ENCODE measurements around the gene APBA2.

APBA2 gene

GRCh38 chr15:28868744-28869345, 16.9 kb upstream of the APBA2 start:
- TF ChIP-seq, protein P1, sequence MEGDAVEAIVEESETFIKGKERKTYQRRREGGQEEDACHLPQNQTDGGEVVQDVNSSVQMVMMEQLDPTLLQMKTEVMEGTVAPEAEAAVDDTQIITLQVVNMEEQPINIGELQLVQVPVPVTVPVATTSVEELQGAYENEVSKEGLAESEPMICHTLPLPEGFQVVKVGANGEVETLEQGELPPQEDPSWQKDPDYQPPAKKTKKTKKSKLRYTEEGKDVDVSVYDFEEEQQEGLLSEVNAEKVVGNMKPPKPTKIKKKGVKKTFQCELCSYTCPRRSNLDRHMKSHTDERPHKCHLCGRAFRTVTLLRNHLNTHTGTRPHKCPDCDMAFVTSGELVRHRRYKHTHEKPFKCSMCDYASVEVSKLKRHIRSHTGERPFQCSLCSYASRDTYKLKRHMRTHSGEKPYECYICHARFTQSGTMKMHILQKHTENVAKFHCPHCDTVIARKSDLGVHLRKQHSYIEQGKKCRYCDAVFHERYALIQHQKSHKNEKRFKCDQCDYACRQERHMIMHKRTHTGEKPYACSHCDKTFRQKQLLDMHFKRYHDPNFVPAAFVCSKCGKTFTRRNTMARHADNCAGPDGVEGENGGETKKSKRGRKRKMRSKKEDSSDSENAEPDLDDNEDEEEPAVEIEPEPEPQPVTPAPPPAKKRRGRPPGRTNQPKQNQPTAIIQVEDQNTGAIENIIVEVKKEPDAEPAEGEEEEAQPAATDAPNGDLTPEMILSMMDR (IDR thresholded peaks at IDR 0.05; ENCODE audit: control insufficient read depth, extremely low read depth, insufficient read depth), result no peak
- no peak overlapping the region for H3K4me3 ChIP-seq (ENCODE audit: low read depth, low read length)
- DNase-seq (ENCODE audit: low read depth), result no peak

DNA sequence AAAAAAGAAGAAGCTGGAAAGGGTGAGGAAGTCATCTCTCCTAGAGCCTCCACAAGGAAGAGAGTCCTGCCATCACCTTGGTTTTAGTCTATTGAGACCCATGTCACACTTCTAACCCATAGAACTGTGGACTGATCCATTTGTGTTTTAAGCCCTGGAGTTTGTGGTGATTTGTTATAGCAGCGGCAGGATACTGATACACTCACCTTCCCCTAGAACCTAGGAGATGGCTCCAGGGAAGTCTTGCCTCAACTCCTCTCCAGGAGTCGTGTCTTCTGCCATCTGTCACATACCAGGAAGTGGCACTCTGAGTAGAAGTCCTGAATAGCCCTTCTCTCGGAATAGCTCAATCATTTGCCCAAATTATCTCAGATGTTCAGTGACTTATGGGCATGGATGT, 14.6 kb upstream of the APBA2 start:
- DNase-seq (ENCODE audit: low read depth), result no peak
- no peak overlapping the region for H3K4me3 ChIP-seq (ENCODE audit: low read depth, low read length)
- TF ChIP-seq, protein P1 (IDR thresholded peaks at IDR 0.05; ENCODE audit: control insufficient read depth, extremely low read depth, insufficient read depth), result no peak

- DNase-seq (ENCODE audit: low read depth), result no peak
- TF ChIP-seq, protein P1 (IDR thresholded peaks at IDR 0.05; ENCODE audit: control insufficient read depth, extremely low read depth, insufficient read depth), result no peak
- no peak overlapping the region for H3K4me3 ChIP-seq (ENCODE audit: low read depth, low read length)
Observed at GRCh38 chr15:28873006-28873405, 12.8 kb upstream of the APBA2 start.

DNA sequence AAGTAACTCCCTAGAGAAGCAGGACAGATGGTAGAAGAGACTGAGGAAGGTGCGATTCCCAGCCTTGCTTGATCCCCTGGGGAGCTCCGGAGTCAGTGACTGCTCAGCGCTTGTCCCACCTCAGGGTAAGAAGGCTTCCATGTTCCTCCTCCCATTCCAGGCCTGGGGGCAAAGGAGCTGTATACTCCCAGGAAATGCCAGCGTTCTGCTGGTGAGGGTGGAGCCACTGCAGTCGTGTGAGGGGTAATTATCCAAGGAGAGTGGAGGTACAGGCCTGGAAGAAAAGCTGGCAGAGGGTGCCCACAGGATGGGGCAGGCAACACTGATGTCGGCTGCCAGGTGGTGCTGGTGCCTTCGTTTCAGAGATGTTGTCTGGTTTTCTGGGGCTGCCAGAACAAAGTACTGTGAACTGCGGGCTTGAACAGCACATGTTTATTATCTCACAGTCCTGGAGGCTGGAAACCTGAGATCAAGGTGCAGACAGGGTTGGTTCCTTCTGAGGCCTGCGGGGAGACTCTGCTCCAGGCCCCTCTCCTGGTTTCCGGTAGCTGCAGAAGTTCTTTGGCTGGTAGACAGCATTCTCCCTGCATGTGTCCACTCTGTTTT, 12.1 kb upstream of the APBA2 start:
- no peak for DNase-seq (ENCODE audit: low read depth)
- TF ChIP-seq, protein P1 (IDR thresholded peaks at IDR 0.05; ENCODE audit: control insufficient read depth, extremely low read depth, insufficient read depth), result no peak
- no peak overlapping the region for H3K4me3 ChIP-seq (ENCODE audit: low read depth, low read length)

GRCh38 chr15:28875461-28876000, 10.2 kb upstream of the APBA2 start:
- DNase-seq (ENCODE audit: low read depth), result no peak
- TF ChIP-seq, protein P1 (IDR thresholded peaks at IDR 0.05; ENCODE audit: control insufficient read depth, extremely low read depth, insufficient read depth), result no peak
- no peak overlapping the region for H3K4me3 ChIP-seq (ENCODE audit: low read depth, low read length)

DNA sequence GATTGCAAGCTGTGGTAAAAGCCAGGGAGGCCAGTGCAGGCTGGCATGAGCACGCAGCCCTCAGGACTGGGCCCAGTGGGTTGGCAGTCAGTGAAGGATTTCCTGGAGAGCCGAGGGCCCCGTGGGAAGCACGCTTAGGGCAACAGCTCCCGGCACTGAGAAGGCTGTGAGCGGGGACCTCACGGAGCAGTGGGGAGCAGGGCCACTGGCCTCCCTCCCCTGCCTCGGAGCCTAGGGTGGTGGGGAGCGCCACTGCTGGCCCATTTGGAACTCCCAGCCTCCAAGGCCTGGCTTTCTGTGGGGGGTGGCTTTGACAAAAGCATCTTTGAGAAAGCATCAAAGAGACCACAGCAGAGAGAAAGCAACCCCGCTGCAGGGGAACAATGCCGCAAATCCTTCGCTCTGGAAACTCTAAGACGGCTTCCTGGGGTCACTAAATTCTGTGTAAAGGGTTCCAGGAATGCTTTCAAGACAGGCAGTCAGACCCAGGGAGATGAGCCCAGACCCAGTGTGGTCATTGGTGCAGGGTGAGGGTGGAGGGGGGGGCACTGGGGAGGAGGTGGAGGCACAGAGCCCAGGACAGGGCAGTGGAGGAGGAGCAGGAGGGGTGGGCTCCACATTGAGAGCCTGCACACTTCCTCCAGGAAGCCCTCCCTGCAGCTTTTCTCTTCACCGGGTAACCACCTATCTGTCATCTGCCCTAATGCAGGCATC, 9.5 kb upstream of the APBA2 start:
- no peak overlapping the region for H3K4me3 ChIP-seq (ENCODE audit: low read depth, low read length)
- DNase-seq (ENCODE audit: low read depth), result no peak
- TF ChIP-seq, protein P1 (IDR thresholded peaks at IDR 0.05; ENCODE audit: control insufficient read depth, extremely low read depth, insufficient read depth), result no peak
